Measurements from ENCODE around the gene PDLIM1.

The PDLIM1 gene

GRCh38 chr10:95296764-95297163 lies 6.0 kb upstream of the PDLIM1 start:
- DNase-seq (ENCODE audit: low spot score) = no peak
- TF ChIP-seq, protein P1, sequence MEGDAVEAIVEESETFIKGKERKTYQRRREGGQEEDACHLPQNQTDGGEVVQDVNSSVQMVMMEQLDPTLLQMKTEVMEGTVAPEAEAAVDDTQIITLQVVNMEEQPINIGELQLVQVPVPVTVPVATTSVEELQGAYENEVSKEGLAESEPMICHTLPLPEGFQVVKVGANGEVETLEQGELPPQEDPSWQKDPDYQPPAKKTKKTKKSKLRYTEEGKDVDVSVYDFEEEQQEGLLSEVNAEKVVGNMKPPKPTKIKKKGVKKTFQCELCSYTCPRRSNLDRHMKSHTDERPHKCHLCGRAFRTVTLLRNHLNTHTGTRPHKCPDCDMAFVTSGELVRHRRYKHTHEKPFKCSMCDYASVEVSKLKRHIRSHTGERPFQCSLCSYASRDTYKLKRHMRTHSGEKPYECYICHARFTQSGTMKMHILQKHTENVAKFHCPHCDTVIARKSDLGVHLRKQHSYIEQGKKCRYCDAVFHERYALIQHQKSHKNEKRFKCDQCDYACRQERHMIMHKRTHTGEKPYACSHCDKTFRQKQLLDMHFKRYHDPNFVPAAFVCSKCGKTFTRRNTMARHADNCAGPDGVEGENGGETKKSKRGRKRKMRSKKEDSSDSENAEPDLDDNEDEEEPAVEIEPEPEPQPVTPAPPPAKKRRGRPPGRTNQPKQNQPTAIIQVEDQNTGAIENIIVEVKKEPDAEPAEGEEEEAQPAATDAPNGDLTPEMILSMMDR (IDR thresholded peaks at IDR 0.05; ENCODE audit: extremely low read depth, missing control alignments) = no peak

GRCh38 chr10:95295031-95295755 lies 4.4 kb upstream of the PDLIM1 start:
- TF ChIP-seq, protein P1 (IDR thresholded peaks at IDR 0.05; ENCODE audit: extremely low read depth, missing control alignments) = no peak
- DNase-seq (ENCODE audit: low spot score) = peak; percentile 84

DNA sequence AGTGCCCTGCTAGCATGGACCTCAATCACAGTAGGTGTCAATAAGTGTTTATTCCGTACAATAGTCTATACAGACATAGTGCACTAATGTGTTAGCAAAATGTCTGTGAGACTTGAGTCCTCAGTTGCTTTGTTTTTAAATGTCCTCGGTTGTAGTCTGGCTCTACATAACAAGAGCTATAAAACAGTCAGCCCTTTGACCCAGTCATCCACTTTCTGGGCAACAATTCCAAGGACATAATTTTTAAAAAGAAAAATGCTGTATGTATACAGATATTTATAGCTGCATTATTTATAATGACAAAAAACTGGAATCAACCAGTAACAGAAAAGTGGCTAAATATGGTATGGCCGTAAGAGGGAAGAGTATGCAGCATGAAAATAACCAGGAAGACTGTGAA lies 2.8 kb upstream of the PDLIM1 start:
- TF ChIP-seq, protein P1 (IDR thresholded peaks at IDR 0.05; ENCODE audit: extremely low read depth, missing control alignments) = no peak
- DNase-seq (ENCODE audit: low spot score) = no peak

DNA sequence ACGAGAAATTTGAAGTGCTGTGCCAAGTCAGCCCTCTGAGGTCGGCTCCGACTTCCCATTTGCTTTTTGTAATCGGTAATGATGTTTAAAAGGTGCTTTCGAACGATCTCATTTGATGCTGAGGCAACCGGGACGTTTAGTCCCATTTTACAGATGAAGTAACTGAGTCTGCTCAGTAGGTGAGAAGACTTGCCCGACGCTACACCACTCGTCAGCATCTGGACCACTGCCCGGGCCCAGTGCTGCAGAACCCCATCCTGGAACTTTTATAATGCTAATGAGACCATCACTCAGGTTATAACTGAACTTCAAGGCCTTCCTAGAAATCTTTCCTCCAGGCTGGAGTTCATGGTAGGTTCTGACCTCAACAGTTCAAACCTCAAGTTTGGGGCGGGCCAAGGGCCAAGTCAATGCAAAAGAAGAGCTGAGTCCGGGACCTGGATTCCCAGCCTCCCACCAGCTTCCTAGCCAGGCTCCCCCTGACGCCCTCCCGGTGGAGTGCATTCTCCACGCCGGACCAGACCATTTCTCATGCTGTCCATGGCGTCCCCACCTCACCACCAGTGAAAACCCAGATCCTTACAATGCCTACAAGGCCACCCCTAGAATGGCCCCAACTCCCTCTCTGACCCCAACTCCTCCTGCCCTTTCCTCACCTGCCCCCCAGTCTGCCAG lies 699 bp upstream of the PDLIM1 start:
- TF ChIP-seq, protein P1 (IDR thresholded peaks at IDR 0.05; ENCODE audit: extremely low read depth, missing control alignments) = no peak
- no peak for DNase-seq (ENCODE audit: low spot score)

DNA sequence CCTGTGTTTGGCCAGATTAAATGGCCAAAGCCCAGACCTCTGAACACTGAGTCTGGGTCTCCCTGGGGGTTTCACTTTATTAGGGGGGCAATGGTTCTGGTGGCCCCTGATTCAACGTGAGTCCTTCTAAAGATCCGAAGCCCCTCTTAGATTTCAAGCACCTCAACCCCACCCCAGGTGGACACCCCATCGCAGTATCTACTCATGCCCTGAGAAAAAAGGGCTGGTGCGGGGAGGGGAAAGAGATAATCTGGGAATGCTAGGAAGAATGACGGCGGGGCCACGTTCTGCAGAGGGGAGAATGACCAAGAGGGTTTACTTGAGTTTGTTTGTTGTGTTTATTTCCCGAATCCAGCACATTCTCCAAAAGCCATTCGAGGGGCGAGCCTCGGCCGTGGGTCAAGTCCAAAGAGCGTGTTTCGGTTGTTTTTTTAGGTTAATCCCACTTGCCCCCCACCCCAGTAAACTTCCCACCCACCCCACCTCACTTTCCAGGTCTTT lies 832 bp downstream of the PDLIM1 start:
- DNase-seq (ENCODE audit: low spot score) = no peak
- TF ChIP-seq, protein P1 (IDR thresholded peaks at IDR 0.05; ENCODE audit: extremely low read depth, missing control alignments) = no peak

DNA sequence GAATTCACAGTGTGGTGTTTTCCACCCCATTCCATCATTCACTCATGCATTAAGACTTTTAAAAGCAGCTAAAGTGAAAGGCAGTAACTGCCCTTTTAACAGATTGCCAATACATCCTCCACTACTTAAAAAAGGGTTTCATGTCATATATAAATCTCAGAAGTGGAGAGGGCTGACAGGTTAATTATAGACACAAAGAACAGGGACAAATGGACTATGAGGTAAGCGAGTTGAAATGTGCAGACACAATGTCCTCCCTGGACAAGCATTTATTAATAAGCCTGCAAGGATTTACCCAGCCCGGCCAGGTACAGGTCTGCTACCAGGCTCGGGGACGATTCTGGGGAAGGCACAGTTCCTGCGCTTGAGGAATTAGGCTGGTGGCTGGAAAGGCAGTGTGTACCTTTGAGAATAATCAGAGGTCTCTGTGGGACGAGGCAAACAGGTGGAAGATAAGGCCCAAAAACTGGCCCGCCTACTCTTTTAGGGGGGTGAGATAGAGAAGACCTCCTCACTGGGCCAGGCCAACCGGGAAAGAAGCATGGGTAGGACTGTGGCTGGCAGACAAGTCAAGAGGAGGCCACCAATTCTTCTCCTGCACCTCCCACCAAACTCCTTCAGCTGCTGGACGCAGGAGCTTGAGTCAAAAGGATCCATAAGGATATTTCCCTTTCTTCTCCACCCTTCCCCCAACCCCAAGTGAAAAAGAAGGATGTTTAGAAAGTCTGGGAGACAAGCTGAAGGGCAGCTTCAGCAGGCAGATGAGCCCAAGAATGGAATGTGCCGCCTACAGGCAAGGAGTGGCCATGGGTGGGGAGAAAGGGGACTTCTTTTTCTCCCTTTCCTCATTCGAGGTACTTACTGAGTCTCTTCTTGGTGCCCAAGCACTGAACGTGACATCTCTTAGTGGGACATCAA lies 1.5 kb downstream of the PDLIM1 start:
- TF ChIP-seq, protein P1 (IDR thresholded peaks at IDR 0.05; ENCODE audit: extremely low read depth, missing control alignments) = peak; percentile 21
- peak; percentile 52 for DNase-seq (ENCODE audit: low spot score)

Data from GM20000 (cell line).